GM23338 (cell line): ENCODE data around the gene SLC2A2. TPM values are rescaled to one million over a fixed set of nuclear protein-coding genes. Genes with fewer than 3 reads are reported as not detected.

Experiments used
- ATAC-seq: fragments of 200-7000 bp; cut with Tn5 transposase; 3 replicates; pipeline ENCODE4 v1.9.1; 2020
- DNase-seq: peaks from one replicate; pipeline ENCODE4 v3.0.0-alpha.2; 2015; ENCODE audit warnings: low spot score
- H2AFZ ChIP-seq: fragments of 200-600 bp; sonication (generic); 2 replicates; pipeline ENCODE4 v1.8.0; 2016; ENCODE audit warnings: antibody characterized with exemption, mild to moderate bottlenecking, moderate library complexity
- H3F3A ChIP-seq: fragments of 200-600 bp; sonication (generic); replicated peaks from 2 replicates; pipeline ENCODE4 v1.8.0; 2017; ENCODE audit warnings: antibody characterized with exemption, mixed run types, low read depth
- H3K27ac ChIP-seq: fragments of 200-600 bp; sonication (generic); 2 replicates; pipeline ENCODE4 v1.6.1; 2016; ENCODE audit warnings: low read depth
- H3K27me3 ChIP-seq: fragments of 200-600 bp; sonication (generic); 2 replicates; pipeline ENCODE4 v1.8.0; 2016; ENCODE audit warnings: mild to moderate bottlenecking, mixed run types, moderate library complexity; ENCODE audit not compliant: insufficient read depth
- H3K36me3 ChIP-seq: fragments of 200-600 bp; sonication (generic); 2 replicates; pipeline ENCODE4 v1.8.0; 2016; ENCODE audit warnings: mild to moderate bottlenecking; ENCODE audit not compliant: insufficient read depth
- H3K4me1 ChIP-seq: fragments of 200-600 bp; sonication (generic); 2 replicates; pipeline ENCODE4 v1.8.0; 2016; ENCODE audit warnings: mild to moderate bottlenecking, moderate library complexity; ENCODE audit not compliant: insufficient read depth
- H3K4me2 ChIP-seq: fragments of 200-600 bp; sonication (generic); 2 replicates; pipeline ENCODE4 v1.7.1; 2017; ENCODE audit warnings: mixed run types
- H3K4me3 ChIP-seq: fragments of 200-600 bp; sonication (generic); 2 replicates; pipeline ENCODE4 v1.6.1; 2016; ENCODE audit warnings: mixed run types
- H3K79me2 ChIP-seq: fragments of 200-600 bp; sonication (generic); replicated peaks from 2 replicates; pipeline ENCODE4 v1.8.0; 2017; ENCODE audit warnings: mild to moderate bottlenecking; ENCODE audit not compliant: insufficient read depth
- H3K9me2 ChIP-seq: fragments of 200-600 bp; sonication (generic); 2 replicates; pipeline ENCODE4 v1.8.0; 2017; ENCODE audit not compliant: insufficient read depth
- H4K20me1 ChIP-seq: fragments of 200-600 bp; sonication (generic); replicated peaks from 2 replicates; pipeline ENCODE4 v1.8.0; 2017; ENCODE audit warnings: mild to moderate bottlenecking; ENCODE audit not compliant: insufficient read depth
- H3K27ac Mint-ChIP-seq: 2 replicates; pipeline ENCODE4 v1.8.0; 2020; ENCODE audit warnings: inconsistent platforms, mild to moderate bottlenecking, moderate library complexity, mixed read lengths
- H3K27me3 Mint-ChIP-seq: 3 replicates; pipeline ENCODE4 v1.8.0; 2022; ENCODE audit warnings: low read depth, mild to moderate bottlenecking, moderate library complexity, mixed read lengths, inconsistent platforms; ENCODE audit not compliant: insufficient read depth, poor library complexity
- H3K36me3 Mint-ChIP-seq: 3 replicates; pipeline ENCODE4 v1.8.0; 2021; ENCODE audit warnings: low read depth, mild to moderate bottlenecking, inconsistent platforms, moderate library complexity, mixed read lengths
- H3K4me1 Mint-ChIP-seq: 3 replicates; pipeline ENCODE4 v1.8.0; 2020; ENCODE audit warnings: mild to moderate bottlenecking, inconsistent platforms, mixed read lengths
- H3K4me3 Mint-ChIP-seq: 3 replicates; pipeline ENCODE4 v1.8.0; 2021; ENCODE audit warnings: moderate library complexity, mild to moderate bottlenecking, inconsistent platforms, mixed read lengths
- H3K9me3 Mint-ChIP-seq: 3 replicates; pipeline ENCODE4 v1.8.0; 2020; ENCODE audit warnings: moderate library complexity, mild to moderate bottlenecking, inconsistent platforms, mixed read lengths
- CREB1 ChIP-seq: fragments of 250-450 bp; sonication (Bioruptor Pico); IDR thresholded peaks from 2 replicates; pipeline ENCODE4 v1.5.0; 2020; ENCODE audit warnings: low read depth, mild to moderate bottlenecking, moderate library complexity
- EZH2phosphoT487 ChIP-seq: fragments of 200-600 bp; sonication (generic); IDR thresholded peaks from one replicate; pipeline ENCODE4 v1.8.1; 2018; ENCODE audit warnings: antibody characterized with exemption; ENCODE audit not compliant: unreplicated experiment
- NANOG ChIP-seq: IDR thresholded peaks from 2 replicates; pipeline ENCODE4 v1.6.1; 2016; ENCODE audit warnings: antibody characterized with exemption, borderline replicate concordance
- POLR2AphosphoS5 ChIP-seq: IDR thresholded peaks from 2 replicates; pipeline ENCODE4 v1.6.1; 2016; ENCODE audit warnings: antibody characterized with exemption, low read depth
- ZNF331 ChIP-seq: fragments of 250-450 bp; sonication (Bioruptor Pico); IDR thresholded peaks from 2 replicates; pipeline ENCODE4 v1.5.0; 2020; ENCODE audit warnings: low read depth, mild to moderate bottlenecking, moderate library complexity
- polyA plus RNA-seq: library from polyadenylated mRNA; unstranded; fragments of >200 nt; fragmentation: Nextera tagmentation; extraction: Ambion mirVana; gene quantifications from 2 replicates; pipeline ENCODE4 v1.2.1, GENCODE V29; 2016
- total RNA-seq: library from RNA; depleted of rRNA; stranded (reverse); fragments of >200 nt; shearing (Covaris generic); gene quantifications from 2 replicates; pipeline ENCODE4 v1.2.3, GENCODE V29; 2014
- TF ChIP-seq, protein P1 (sequence below): IDR thresholded peaks from 2 replicates; pipeline ENCODE4 v1.6.1; 2016; ENCODE audit warnings: antibody characterized with exemption
- TF ChIP-seq, protein P2 (sequence below): IDR thresholded peaks from one replicate; pipeline ENCODE4 v1.6.1; 2018; ENCODE audit warnings: antibody characterized with exemption; ENCODE audit not compliant: unreplicated experiment

The SLC2A2 gene
- total and polyA plus RNA-seq, 2 experiments from 2014 or later, result not detected

DNA sequence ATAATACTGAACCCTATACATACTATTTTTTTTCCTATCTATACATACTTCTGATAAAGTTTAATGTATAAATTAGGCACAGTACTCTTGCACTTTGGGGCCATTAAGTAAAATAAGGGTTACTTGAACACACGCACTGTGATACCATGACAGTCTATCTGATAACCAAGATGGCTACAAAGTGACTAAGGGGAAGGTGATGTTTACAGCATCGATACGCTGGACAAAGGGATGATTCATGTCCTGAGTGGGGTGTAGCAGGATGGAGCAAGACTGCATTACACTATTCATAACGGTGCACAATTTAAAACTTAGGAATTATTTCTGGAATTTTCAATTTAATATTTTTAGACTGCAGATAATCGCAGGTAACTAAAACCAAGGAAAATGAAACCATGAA lies 30.0 kb upstream of the SLC2A2 start:
- no peak overlapping the region for H3K4me2 ChIP-seq
- H4K20me1 ChIP-seq, result no peaks in the 10 kb centered on the region
- H3K27ac ChIP-seq, result no peak overlapping the region
- no peaks in the 10 kb centered on the region for H3K27me3 Mint-ChIP-seq
- no peak for DNase-seq
- H3K4me3 ChIP-seq, result no peak overlapping the region
- no peaks in the 10 kb centered on the region for H3F3A ChIP-seq
- no peak overlapping the region for H3K27ac Mint-ChIP-seq
- TF ChIP-seq, protein P1, sequence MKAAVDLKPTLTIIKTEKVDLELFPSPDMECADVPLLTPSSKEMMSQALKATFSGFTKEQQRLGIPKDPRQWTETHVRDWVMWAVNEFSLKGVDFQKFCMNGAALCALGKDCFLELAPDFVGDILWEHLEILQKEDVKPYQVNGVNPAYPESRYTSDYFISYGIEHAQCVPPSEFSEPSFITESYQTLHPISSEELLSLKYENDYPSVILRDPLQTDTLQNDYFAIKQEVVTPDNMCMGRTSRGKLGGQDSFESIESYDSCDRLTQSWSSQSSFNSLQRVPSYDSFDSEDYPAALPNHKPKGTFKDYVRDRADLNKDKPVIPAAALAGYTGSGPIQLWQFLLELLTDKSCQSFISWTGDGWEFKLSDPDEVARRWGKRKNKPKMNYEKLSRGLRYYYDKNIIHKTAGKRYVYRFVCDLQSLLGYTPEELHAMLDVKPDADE, result no peak
- no peak for TF ChIP-seq CREB1
- no peak overlapping the region for H2AFZ ChIP-seq
- H3K4me1 ChIP-seq, result peaks cover 2% of the 10 kb centered on the region; the same call in 1 of the 2 replicates
- no peaks in the 10 kb centered on the region for H3K9me3 Mint-ChIP-seq
- peaks cover 9% of the 10 kb centered on the region; the same call in 2 of the 3 replicates for H3K4me1 Mint-ChIP-seq
- ATAC-seq, result no peak
- H3K27me3 ChIP-seq, result no peaks in the 10 kb centered on the region
- H3K36me3 Mint-ChIP-seq, result no peaks in the 10 kb centered on the region
- H3K36me3 ChIP-seq, result no peaks in the 10 kb centered on the region
- peaks cover 4% of the 10 kb centered on the region; the same call in 1 of the 2 replicates for H3K9me2 ChIP-seq
- H3K4me3 Mint-ChIP-seq, result no peak overlapping the region
- no peaks in the 10 kb centered on the region for H3K79me2 ChIP-seq

DNA sequence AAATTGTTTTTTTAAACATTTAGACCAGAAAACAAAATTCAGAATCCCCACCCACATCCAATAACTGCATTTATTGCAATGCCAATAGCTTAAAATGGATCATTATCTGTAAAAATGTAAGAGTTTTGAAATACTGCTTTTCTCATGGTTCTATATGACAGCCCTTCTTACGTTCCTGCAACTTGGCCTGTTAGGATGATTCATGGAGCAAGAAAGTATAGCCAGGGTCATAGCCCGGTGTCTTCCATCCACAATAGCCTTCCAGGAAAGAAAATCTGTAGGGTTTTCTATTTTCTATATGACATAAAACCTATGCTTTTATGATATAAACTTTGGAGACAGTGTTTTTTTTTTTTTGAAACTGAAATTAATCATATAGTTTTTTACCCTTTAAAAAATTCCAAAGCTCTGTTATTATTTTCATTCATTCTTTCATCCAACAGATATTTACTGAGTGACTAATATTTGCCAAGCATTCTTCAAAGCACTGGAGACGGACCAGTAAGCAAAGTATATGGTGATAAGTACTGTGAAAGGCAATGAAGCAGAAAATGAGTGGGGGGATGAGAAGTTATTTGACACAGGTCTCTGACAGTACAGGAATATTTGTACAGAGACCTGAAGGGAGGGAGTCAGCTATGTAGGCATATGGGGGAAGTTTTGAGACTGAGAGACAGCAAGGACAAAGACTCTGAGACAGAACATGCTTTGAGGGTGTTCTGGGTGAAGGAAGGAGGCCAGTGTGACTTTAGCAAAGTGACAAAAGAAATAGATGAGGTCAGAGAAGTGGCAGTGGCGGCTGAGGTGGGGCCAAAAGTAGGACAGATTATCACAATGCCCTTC lies 29.0 kb upstream of the SLC2A2 start:
- Histone ChIP-seq H4K20me1 (no peaks in the 10 kb centered on the region), H3K36me3 (no peaks in the 10 kb centered on the region), H3K27ac (no peak overlapping the region), H2AFZ (no peak overlapping the region), H3K4me2 (no peak overlapping the region), H3K4me1 (no peaks in the 10 kb centered on the region), H3K27me3 (no peaks in the 10 kb centered on the region), H3F3A (no peaks in the 10 kb centered on the region), H3K79me2 (no peaks in the 10 kb centered on the region), H3K4me3 (no peak overlapping the region), H3K9me2 (peaks cover 4% of the 10 kb centered on the region; the same call in 1 of the 2 replicates)
- DNase-seq (no peak), ATAC-seq (no peak)
- Mint-ChIP-seq H3K27me3 (no peaks in the 10 kb centered on the region), H3K36me3 (no peaks in the 10 kb centered on the region), H3K4me3 (no peak overlapping the region), H3K27ac (no peak overlapping the region), H3K9me3 (no peaks in the 10 kb centered on the region), H3K4me1 (peaks cover 2% of the 10 kb centered on the region; the same call in 2 of the 3 replicates)
- TF ChIP-seq POLR2AphosphoS5, result no peak
- TF ChIP-seq, protein P2, sequence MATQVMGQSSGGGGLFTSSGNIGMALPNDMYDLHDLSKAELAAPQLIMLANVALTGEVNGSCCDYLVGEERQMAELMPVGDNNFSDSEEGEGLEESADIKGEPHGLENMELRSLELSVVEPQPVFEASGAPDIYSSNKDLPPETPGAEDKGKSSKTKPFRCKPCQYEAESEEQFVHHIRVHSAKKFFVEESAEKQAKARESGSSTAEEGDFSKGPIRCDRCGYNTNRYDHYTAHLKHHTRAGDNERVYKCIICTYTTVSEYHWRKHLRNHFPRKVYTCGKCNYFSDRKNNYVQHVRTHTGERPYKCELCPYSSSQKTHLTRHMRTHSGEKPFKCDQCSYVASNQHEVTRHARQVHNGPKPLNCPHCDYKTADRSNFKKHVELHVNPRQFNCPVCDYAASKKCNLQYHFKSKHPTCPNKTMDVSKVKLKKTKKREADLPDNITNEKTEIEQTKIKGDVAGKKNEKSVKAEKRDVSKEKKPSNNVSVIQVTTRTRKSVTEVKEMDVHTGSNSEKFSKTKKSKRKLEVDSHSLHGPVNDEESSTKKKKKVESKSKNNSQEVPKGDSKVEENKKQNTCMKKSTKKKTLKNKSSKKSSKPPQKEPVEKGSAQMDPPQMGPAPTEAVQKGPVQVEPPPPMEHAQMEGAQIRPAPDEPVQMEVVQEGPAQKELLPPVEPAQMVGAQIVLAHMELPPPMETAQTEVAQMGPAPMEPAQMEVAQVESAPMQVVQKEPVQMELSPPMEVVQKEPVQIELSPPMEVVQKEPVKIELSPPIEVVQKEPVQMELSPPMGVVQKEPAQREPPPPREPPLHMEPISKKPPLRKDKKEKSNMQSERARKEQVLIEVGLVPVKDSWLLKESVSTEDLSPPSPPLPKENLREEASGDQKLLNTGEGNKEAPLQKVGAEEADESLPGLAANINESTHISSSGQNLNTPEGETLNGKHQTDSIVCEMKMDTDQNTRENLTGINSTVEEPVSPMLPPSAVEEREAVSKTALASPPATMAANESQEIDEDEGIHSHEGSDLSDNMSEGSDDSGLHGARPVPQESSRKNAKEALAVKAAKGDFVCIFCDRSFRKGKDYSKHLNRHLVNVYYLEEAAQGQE, result no peak
- TF ChIP-seq, protein P1, result no peak
- no peak for TF ChIP-seq EZH2phosphoT487
- no peak for TF ChIP-seq ZNF331 (CRISPR knock-in tag)
- TF ChIP-seq NANOG, result no peak
